Liver (tissue), 9 donors: ENCODE results near the gene PADI6. TPM values are rescaled to one million over a fixed set of nuclear protein-coding genes. Genes with fewer than 3 reads are reported as not detected.

Experiments
- DNase-seq: peaks from one replicate; pipeline ENCODE4 v3.0.0-alpha.2; 2017; ENCODE audit warnings: low spot score
- H3K27ac ChIP-seq, 2 donors: one replicate each; pipeline ENCODE4 v1.7.0; 2013; ENCODE audit warnings: inconsistent platforms in 2 of 2, low read length in 2 of 2, control low read depth in 1 of 2, low read depth in 1 of 2, mild to moderate bottlenecking in 1 of 2
- H3K27me3 ChIP-seq, 4 donors: one replicate each; pipeline versions ENCODE4 v1.6.1 to v1.7.0; 2013; ENCODE audit warnings: low read length in 3 of 4, inconsistent platforms in 1 of 4, mild to moderate bottlenecking in 1 of 4, moderate library complexity in 1 of 4; ENCODE audit not compliant: control insufficient read depth in 4 of 4, insufficient read depth in 4 of 4
- H3K36me3 ChIP-seq, 4 donors: one replicate each; pipeline versions ENCODE4 v1.6.1 to v1.7.0; 2013; ENCODE audit warnings: low read length in 3 of 4, mild to moderate bottlenecking in 3 of 4, low read depth in 1 of 4, moderate library complexity in 1 of 4; ENCODE audit not compliant: control insufficient read depth in 4 of 4, insufficient read depth in 3 of 4
- H3K4me1 ChIP-seq, 4 donors: one replicate each; pipeline versions ENCODE4 v1.6.1 to v1.7.0; 2013; ENCODE audit warnings: low read length in 3 of 4, mild to moderate bottlenecking in 3 of 4, moderate library complexity in 1 of 4; ENCODE audit not compliant: control insufficient read depth in 4 of 4, insufficient read depth in 4 of 4
- H3K4me3 ChIP-seq, 3 donors: one replicate each; pipeline versions ENCODE4 v1.6.1 to v1.7.0; 2013; ENCODE audit warnings: low read length in 3 of 3, control low read depth in 1 of 3, low read depth in 1 of 3, mild to moderate bottlenecking in 1 of 3
- H3K9ac ChIP-seq, 2 donors: one replicate each; pipeline ENCODE4 v1.7.0; 2013; ENCODE audit warnings: low read length in 2 of 2, mild to moderate bottlenecking in 2 of 2, moderate library complexity in 2 of 2, control low read depth in 1 of 2, low read depth in 1 of 2
- H3K9me3 ChIP-seq, 4 donors: one replicate each; pipeline versions ENCODE4 v1.6.1 to v1.7.0; 2013; ENCODE audit warnings: low read length in 3 of 4; ENCODE audit not compliant: control insufficient read depth in 4 of 4
- CTCF ChIP-seq: fragments of 150-350 bp; IDR thresholded peaks from 2 replicates; pipeline ENCODE4 v1.5.1; 2017; ENCODE audit warnings: improper control_type of control experiment, low read depth, low read length; ENCODE audit not compliant: missing input control
- EGR1 ChIP-seq, 2 donors: IDR thresholded peaks; 2 replicates each; pipeline ENCODE4 v1.6.1; 2016 to 2018; ENCODE audit warnings: antibody characterized with exemption in 2 of 2, low read depth in 2 of 2
- FOXA1 ChIP-seq: IDR thresholded peaks from 2 replicates; pipeline ENCODE4 v1.6.1; 2016; ENCODE audit warnings: antibody characterized with exemption
- FOXA2 ChIP-seq: IDR thresholded peaks from 2 replicates; pipeline ENCODE4 v1.6.1; 2016; ENCODE audit warnings: antibody characterized with exemption
- GABPA ChIP-seq, 2 donors: IDR thresholded peaks in 1 of 2; conservative IDR thresholded peaks in 1 of 2; 2 replicates each; pipeline ENCODE4 v1.6.1; 2016; ENCODE audit warnings: antibody characterized with exemption in 2 of 2, mild to moderate bottlenecking in 1 of 2, moderate library complexity in 1 of 2
- HNF4G ChIP-seq: IDR thresholded peaks from 2 replicates; pipeline ENCODE4 v1.6.1; 2016; ENCODE audit warnings: antibody characterized with exemption
- JUND ChIP-seq, 2 donors: IDR thresholded peaks; 2 replicates each; pipeline ENCODE4 v1.6.1; 2016; ENCODE audit warnings: antibody characterized with exemption in 2 of 2
- MAX ChIP-seq: IDR thresholded peaks from 2 replicates; pipeline ENCODE4 v1.6.1; 2016; ENCODE audit warnings: antibody characterized with exemption
- REST ChIP-seq: IDR thresholded peaks from 2 replicates; pipeline ENCODE4 v1.6.1; 2016; ENCODE audit warnings: antibody characterized with exemption, mild to moderate bottlenecking
- RXRA ChIP-seq, 2 donors: IDR thresholded peaks; 2 replicates each; pipeline ENCODE4 v1.6.1; 2017 to 2018; ENCODE audit warnings: antibody characterized with exemption in 2 of 2, mild to moderate bottlenecking in 1 of 2
- SP1 ChIP-seq: IDR thresholded peaks from 2 replicates; pipeline ENCODE4 v1.6.1; 2018; ENCODE audit warnings: antibody characterized with exemption, mild to moderate bottlenecking
- TAF1 ChIP-seq: conservative IDR thresholded peaks from 2 replicates; pipeline ENCODE4 v1.6.1; 2016; ENCODE audit warnings: antibody characterized with exemption, mild to moderate bottlenecking
- YY1 ChIP-seq: IDR thresholded peaks from 2 replicates; pipeline ENCODE4 v1.6.1; 2016; ENCODE audit warnings: antibody characterized with exemption, mild to moderate bottlenecking
- WGBS: extraction: QIAGEN DNeasy Blood & Tissue Kit; methylation state at CpG from one replicate; pipeline ENCODE4 v1.1.7; 2013; 5-methylcytosine and 5-hydroxymethylcytosine counted together
- polyA plus RNA-seq, 2 donors: library from polyadenylated mRNA; stranded (reverse) in 1 of 2; unstranded in 1 of 2; fragments of 200-250 nt in 1 of 2; fragments of >200 nt in 1 of 2; fragmentation: Nextera tagmentation in 1 of 2; extraction: Ambion mirVana in 1 of 2; gene quantifications; one replicate each; pipeline versions ENCODE4 v1.2.1 to v1.2.3, GENCODE V29; 2013 to 2015
- total RNA-seq, 2 donors: library from RNA; depleted of rRNA; stranded (reverse); fragments of >200 nt; gene quantifications; one replicate each; pipeline ENCODE4 v1.2.3, GENCODE V29; 2014
- donor health status: healthy.
- donor health status: healthy.
- donor health status: healthy.
- donor health status: healthy.
- donor health status: healthy.

The PADI6 gene
- total and polyA plus RNA-seq, 4 donors = not detected

- Histone ChIP-seq H3K27me3 (no peaks in the 10 kb centered on the region), H3K4me3 (peak overlapping the region; percentile 82 to 85 (median 83)), H3K36me3 (peaks cover 0 to 2% (median 0%) of the 10 kb centered on the region in 4 donors), H3K27ac (peak overlapping the region; percentile 87 to 92), H3K9me3 (no peaks in the 10 kb centered on the region), H3K4me1 (peaks cover 5 to 16% (median 11%) of the 10 kb centered on the region in 4 donors), H3K9ac (peak overlapping the region; percentile 78 to 92)
- TF ChIP-seq JUND (IDR thresholded peaks at IDR 0.05) (no peak), GABPA (IDR thresholded peaks at IDR 0.05 in 1 of 2, conservative IDR thresholded peaks at IDR 0.05 in 1 of 2) (no peak), HNF4G (no peak), YY1 (peak; percentile 8), TAF1 (no peak), EGR1 (IDR thresholded peaks at IDR 0.05; ENCODE audit: low read depth in 2 of 2) (no peak)
- DNase-seq = peak; percentile 67
- under 1% methylated on average over 78 of the region's 78 CpGs for WGBS
Observed at GRCh38 chr1:17438318-17439249, 66.6 kb downstream of the PADI6 start.

GRCh38 chr1:17439250-17440073 is 67.5 kb downstream of the PADI6 start, which contains the start of gene RCC2:
TSS of gene RCC2 (minus strand) at chr1:17439677. CDS start at chr1:17438514, 1,163 bp downstream.
- Histone ChIP-seq H3K4me3 (peak within 1 kb of the TSS; percentile 82 to 85 (median 83)), H3K9me3 (no peaks in the 10 kb centered on the region), H3K4me1 (peaks cover 5 to 16% (median 11%) of the 10 kb centered on the region in 4 donors), H3K36me3 (peaks cover 0 to 1% (median 0%) of the 10 kb centered on the region in 4 donors), H3K27me3 (no peaks in the 10 kb centered on the region), H3K9ac (peak within 1 kb of the TSS; percentile 78 to 92), H3K27ac (peak within 1 kb of the TSS; percentile 87 to 92)
- DNase-seq = peak; percentile 65
- WGBS = under 1% methylated on average over 75 of the region's 75 CpGs
- TF ChIP-seq FOXA1 (no peak), RXRA (IDR thresholded peaks at IDR 0.05) (peak; percentile 18 to 32), CTCF (peak; percentile 51), MAX (peak; percentile 13), YY1 (no peak)

- H3K27me3 ChIP-seq = no peaks in the 10 kb centered on the region
- peak overlapping the region; percentile 58 for H3K9ac ChIP-seq
- DNase-seq = no peak
- no peaks in the 10 kb centered on the region for H3K36me3 ChIP-seq
- peak overlapping the region in 2 of 3 donors; percentile 47 to 85 for H3K4me3 ChIP-seq
- no peaks in the 10 kb centered on the region for H3K9me3 ChIP-seq
- WGBS = 66% methylated on average over 18 of the region's 18 CpGs
- H3K4me1 ChIP-seq = peaks cover 5 to 16% (median 11%) of the 10 kb centered on the region in 4 donors
- H3K27ac ChIP-seq = peak overlapping the region; percentile 7 to 33
- TF ChIP-seq TAF1 = no peak
- TF ChIP-seq FOXA1 = no peak
- TF ChIP-seq REST = no peak
- no peak for TF ChIP-seq CTCF
- TF ChIP-seq SP1 = no peak
- TF ChIP-seq EGR1 (IDR thresholded peaks at IDR 0.05; ENCODE audit: low read depth in 2 of 2) = no peak
- TF ChIP-seq GABPA (IDR thresholded peaks at IDR 0.05 in 1 of 2, conservative IDR thresholded peaks at IDR 0.05 in 1 of 2) = no peak
- no peak for TF ChIP-seq FOXA2
- TF ChIP-seq JUND (IDR thresholded peaks at IDR 0.05) = no peak
Observed at GRCh38 chr1:17440074-17440826, 68.3 kb downstream of the PADI6 start.
